NCI-H524 (cell line): ENCODE measurements around the gene POMGNT2.
A peak's percentile ranks its signal among the peaks of the same experiment; 100 is the strongest.

ENCODE experiments used
- DNase-seq, 2 experiments: peaks; one replicate each; lab custom pipeline; 2025; lab: John Stamatoyannopoulos, UW

Gene POMGNT2

GRCh38 chr3:43102773-43103480 is 3.0 kb downstream of the POMGNT2 start:
- DNase-seq = peak; percentile 33 to 70

GRCh38 chr3:43098761-43099160 is 7.1 kb downstream of the POMGNT2 start:
- no peak for DNase-seq

GRCh38 chr3:43097400-43098080 is 8.3 kb downstream of the POMGNT2 start:
- DNase-seq = no peak

GRCh38 chr3:43096761-43097160 is 9.1 kb downstream of the POMGNT2 start:
- DNase-seq = peak; percentile 25 to 76

- DNase-seq = peak in 1 of 2 experiments; percentile 62
These were observed 10.5 kb downstream of the POMGNT2 start for GRCh38 chr3:43095370-43095769.

GRCh38 chr3:43094851-43095250 is 11.0 kb downstream of the POMGNT2 start:
- DNase-seq = peak; percentile 89 to 92

- DNase-seq = peak; percentile 60 to 64
These were observed 11.5 kb downstream of the POMGNT2 start for GRCh38 chr3:43094381-43094780.

- DNase-seq = peak; percentile 60 to 80
These were observed 11.9 kb downstream of the POMGNT2 start for GRCh38 chr3:43093974-43094373.

GRCh38 chr3:43093006-43093405 is 12.9 kb downstream of the POMGNT2 start:
- peak in 1 of 2 experiments; percentile 38 for DNase-seq

- no peak for DNase-seq
These were observed 14.4 kb downstream of the POMGNT2 start for GRCh38 chr3:43091481-43091880.

GRCh38 chr3:43090238-43090637 is 15.6 kb downstream of the POMGNT2 start:
- DNase-seq = no peak

- DNase-seq = no peak
These were observed 16.8 kb downstream of the POMGNT2 start for GRCh38 chr3:43089081-43089480.

- no peak for DNase-seq
These were observed 18.6 kb downstream of the POMGNT2 start for GRCh38 chr3:43087249-43087776.

GRCh38 chr3:43086460-43087165 is 19.3 kb downstream of the POMGNT2 start:
- no peak for DNase-seq

- no peak for DNase-seq
These were observed 23.4 kb downstream of the POMGNT2 start for GRCh38 chr3:43082457-43082856.

- no peak for DNase-seq
These were observed 24.1 kb downstream of the POMGNT2 start for GRCh38 chr3:43081796-43082195.

- DNase-seq = no peak
These were observed 24.9 kb downstream of the POMGNT2 start for GRCh38 chr3:43080726-43081568.

- DNase-seq = no peak
These were observed 26.1 kb downstream of the POMGNT2 start for GRCh38 chr3:43079536-43080332.

GRCh38 chr3:43077707-43078106 is 28.2 kb downstream of the POMGNT2 start:
- DNase-seq = no peak

GRCh38 chr3:43077261-43077660 is 28.6 kb downstream of the POMGNT2 start:
- no peak for DNase-seq

GRCh38 chr3:43076857-43077256 is 29.0 kb downstream of the POMGNT2 start:
- DNase-seq = no peak
